ENCODE measurements around the gene TRAF6.

DNA sequence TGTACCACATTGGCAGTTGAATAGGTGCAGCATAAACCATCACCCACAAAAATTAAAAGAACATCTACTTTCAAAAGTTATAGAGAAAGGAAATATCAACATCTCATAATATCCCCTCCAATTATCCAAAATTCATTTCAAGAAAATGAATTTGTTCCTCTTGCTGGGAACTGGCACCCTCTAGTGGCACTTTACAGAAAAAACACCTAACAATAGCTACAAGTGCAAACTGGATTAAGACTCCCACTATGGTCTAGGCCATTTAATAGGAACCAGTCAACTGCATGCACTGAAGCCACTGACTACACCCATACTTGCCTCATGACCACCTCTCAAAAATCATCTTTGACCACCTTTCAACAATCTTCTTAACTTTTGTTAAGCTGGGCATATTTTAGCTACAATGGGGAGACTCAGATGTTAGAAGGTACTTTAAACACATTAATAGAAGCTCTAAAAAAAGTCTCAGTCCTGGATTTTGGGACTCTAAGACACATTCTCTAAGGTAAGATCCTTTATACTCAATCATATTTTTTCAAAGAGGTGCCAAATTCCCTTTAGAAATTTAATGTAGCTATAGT is 17.3 kb downstream of the TRAF6 start:
- TF ChIP-seq, protein P1, sequence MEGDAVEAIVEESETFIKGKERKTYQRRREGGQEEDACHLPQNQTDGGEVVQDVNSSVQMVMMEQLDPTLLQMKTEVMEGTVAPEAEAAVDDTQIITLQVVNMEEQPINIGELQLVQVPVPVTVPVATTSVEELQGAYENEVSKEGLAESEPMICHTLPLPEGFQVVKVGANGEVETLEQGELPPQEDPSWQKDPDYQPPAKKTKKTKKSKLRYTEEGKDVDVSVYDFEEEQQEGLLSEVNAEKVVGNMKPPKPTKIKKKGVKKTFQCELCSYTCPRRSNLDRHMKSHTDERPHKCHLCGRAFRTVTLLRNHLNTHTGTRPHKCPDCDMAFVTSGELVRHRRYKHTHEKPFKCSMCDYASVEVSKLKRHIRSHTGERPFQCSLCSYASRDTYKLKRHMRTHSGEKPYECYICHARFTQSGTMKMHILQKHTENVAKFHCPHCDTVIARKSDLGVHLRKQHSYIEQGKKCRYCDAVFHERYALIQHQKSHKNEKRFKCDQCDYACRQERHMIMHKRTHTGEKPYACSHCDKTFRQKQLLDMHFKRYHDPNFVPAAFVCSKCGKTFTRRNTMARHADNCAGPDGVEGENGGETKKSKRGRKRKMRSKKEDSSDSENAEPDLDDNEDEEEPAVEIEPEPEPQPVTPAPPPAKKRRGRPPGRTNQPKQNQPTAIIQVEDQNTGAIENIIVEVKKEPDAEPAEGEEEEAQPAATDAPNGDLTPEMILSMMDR (IDR thresholded peaks at IDR 0.05; ENCODE audit: poor library complexity): peak; percentile 82
- TF ChIP-seq EZH2 (IDR thresholded peaks at IDR 0.05; ENCODE audit: borderline replicate concordance): no peak

All from hepatocyte (in vitro differentiated cells).